PC-9 (cell line): ENCODE measurements around the gene ADAMTSL3.

Experiments used
- EZH2 ChIP-seq: fragments of 200-600 bp; sonication (generic); IDR thresholded peaks from 2 replicates; pipeline ENCODE4 v1.8.0; 2017; ENCODE audit warnings: antibody characterized with exemption, low read depth
- TF ChIP-seq, protein P1 (sequence below): fragments of 200-600 bp; sonication (generic); conservative IDR thresholded peaks from 2 replicates; pipeline ENCODE4 v1.6.1; 2017; ENCODE audit warnings: mixed run types, antibody characterized with exemption, mild to moderate bottlenecking, moderate library complexity

DNA sequence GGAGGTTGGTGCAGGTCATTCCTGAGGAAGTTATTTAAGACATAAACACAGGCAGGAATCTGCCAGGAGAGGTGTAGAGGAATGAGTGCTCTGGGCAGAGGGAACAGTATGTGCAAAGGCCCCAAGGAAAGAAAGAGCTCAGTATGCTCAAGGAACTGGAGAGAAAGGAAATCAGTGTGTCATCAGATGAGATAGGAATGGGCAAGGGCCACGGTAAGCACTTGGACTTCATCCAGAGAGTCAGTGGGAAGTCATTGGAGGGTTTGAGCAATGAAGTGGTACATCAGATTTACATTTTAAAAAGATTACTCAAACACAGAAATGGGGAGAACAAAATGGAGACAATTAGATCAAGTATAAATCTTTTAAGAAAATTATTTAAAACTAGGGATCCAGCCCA is 272.2 kb downstream of the ADAMTSL3 start:
- TF ChIP-seq, protein P1, sequence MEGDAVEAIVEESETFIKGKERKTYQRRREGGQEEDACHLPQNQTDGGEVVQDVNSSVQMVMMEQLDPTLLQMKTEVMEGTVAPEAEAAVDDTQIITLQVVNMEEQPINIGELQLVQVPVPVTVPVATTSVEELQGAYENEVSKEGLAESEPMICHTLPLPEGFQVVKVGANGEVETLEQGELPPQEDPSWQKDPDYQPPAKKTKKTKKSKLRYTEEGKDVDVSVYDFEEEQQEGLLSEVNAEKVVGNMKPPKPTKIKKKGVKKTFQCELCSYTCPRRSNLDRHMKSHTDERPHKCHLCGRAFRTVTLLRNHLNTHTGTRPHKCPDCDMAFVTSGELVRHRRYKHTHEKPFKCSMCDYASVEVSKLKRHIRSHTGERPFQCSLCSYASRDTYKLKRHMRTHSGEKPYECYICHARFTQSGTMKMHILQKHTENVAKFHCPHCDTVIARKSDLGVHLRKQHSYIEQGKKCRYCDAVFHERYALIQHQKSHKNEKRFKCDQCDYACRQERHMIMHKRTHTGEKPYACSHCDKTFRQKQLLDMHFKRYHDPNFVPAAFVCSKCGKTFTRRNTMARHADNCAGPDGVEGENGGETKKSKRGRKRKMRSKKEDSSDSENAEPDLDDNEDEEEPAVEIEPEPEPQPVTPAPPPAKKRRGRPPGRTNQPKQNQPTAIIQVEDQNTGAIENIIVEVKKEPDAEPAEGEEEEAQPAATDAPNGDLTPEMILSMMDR: no peak
- TF ChIP-seq EZH2: no peak
